GM21619 (cell line): ENCODE results near the gene HACD3.
"Not testable (repeated sequence)": the region's sequence is repeated elsewhere in the genome, so short reads cannot be mapped to it uniquely, and the experiment has no call there.

ENCODE experiments used
- ATAC-seq: cut with Tn5 transposase; IDR thresholded peaks from one replicate; pipeline ENCODE4 v1.9.1; 2021; ENCODE audit not compliant: unreplicated experiment

The HACD3 gene

GRCh38 chr15:65598468-65598867 lies 68.2 kb downstream of the HACD3 start:
- no peak for ATAC-seq

DNA sequence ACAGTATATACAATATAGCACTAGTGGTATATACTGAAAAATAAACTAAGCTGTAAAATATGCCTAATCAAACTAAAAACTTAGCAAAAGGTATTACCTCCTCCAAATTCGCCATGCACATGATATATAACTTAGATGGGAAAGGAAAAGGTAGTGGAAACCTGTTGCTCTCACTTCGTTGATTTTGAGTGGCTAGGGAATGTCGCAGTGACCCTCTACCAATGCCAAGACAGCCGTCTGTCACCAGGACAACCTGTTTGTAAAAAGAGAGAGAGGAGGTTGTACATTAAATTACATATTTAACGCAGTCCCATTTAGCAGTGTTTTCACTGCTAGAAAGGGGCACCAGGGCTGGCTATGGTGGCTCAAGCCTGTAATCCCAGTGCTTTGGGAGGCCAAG lies 69.4 kb downstream of the HACD3 start:
- no peak for ATAC-seq

DNA sequence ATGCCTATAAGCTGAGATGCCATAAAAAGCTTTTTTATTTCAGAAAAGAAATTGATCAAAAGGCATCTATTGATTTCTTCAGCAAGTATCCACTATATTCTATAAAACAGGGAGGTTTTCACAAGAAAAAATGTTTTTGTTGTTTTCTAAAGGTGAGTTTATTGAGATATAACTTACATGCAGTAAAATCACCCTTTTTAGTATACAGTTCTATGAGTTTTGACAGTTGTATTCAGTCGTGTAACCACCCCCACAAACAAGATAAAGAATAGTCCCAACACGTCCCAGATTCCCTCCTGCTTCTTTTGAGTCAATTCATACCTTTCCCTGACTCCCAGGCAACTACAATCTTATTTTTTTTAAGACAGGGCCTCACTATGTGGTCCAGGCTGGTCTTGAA lies 72.9 kb downstream of the HACD3 start:
- ATAC-seq = no peak

DNA sequence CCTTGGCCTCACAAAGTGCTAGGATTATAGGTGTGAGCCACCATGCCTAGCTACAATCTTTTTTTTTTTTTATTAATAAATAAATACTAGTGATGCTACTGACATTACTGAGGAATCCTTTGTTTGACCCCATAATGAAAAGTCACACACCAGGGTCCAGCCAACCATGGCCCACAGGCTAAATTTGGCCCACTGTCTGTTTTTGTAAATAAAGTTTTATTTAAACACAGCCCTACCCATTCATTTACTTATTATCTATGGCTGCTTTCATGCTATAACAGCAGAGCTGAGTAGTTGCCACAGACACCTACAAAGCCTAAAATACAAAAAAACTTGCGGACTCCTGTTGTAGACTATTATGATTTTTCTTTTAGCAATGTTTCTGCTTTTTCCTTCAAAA lies 73.3 kb downstream of the HACD3 start:
- ATAC-seq = no peak

- ATAC-seq = peak; percentile 95
Observed at GRCh38 chr15:65610871-65611718, 80.8 kb downstream of the HACD3 start, which contains the start of gene INTS14. TSS of gene INTS14 (minus strand) at chr15:65611131. CDS start at chr15:65607380, 3,751 bp downstream.

DNA sequence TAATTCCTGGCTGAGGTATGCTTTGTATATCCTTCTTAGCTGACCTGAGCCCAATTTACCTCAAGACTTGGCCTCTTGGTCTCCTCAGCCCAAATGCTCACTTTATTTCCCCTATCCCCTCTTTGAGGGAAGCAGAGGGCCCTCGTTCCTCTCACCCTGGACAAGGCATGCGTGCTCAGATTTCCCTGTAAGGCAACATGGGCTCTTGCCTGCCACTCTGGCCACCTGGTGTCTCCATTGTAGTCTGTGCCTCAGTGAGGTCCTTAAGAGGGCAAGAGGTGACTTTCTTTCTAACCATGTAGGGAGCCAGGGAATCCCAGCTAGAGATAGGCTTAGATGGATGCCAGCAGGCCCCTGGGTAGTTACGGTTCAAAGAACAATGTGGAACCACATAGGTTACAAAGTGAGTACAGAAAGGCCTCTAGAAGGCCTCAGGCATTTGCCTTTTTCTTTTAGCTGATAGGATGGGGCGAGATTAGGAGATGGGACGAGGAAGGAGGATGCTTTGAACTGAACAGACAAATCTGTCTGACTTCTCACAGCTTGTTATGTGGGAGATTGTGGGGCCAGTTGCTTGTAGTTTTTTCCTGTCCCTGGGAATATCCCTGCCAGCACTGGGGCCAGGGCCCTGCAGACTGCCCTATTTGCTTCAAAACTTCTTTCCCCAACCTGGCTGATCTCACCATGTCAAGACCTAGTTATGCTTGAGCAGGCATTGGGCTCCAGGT lies 81.8 kb downstream of the HACD3 start:
- no peak for ATAC-seq

GRCh38 chr15:65612616-65612946 lies 82.3 kb downstream of the HACD3 start:
- no peak for ATAC-seq

DNA sequence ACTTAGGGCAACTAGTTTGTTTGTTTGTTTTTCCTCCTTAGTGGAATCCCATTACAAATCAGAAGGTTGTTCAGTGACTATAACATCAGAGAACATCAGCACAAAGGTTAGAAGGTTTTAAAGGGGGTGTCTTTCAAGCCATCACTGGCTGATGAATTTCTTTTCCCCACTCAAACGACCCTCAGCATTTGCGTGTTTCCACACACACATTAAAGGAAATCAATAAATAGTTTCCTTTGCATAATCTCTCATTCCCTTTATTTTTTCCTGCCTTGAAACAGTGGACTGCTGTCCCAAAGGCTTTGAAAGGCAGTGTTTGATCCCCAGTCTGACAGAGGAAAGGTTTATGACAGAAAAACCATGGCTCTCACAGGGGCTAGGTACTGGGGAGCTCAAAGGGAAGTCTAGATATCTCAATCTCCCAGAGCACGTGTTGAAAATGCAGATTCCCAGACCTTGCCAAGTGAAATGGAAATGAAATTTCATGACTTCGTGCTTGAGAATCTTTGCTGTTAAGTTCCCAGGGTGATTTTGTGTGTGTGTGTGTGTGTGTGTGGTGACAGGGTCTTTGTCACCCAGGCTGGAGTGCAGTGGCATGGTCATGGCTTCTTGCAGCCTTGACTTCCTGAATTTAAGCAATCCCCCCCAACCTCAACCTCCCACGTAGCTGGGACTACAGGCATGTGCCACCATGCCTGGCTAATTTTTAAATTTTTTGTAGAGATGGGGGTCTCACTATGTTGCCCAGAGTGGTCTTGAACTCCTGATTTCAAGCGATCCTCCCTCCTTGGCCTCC lies 82.9 kb downstream of the HACD3 start:
- ATAC-seq = no peak

DNA sequence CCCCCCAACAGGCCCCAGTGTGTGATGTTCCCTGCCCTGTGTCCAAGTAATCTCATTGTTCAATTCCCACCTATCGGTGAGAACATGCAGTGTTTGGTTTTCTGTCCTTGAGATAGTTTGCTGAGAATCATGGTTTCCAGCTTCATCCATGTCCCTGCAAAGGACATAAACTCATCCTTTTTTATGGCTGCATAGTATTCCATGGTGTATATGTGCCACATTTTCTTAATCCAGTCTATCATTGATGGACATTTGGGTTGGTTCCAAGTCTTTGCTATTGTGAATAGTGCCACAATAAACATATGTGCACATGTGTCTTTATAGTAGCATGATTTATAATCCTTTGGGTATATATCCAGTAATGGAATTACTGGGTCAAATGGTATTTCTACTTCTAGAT lies 85.6 kb downstream of the HACD3 start:
- ATAC-seq = not testable (repeated sequence)

- ATAC-seq = no peak
Observed at GRCh38 chr15:65618560-65619109, 88.4 kb downstream of the HACD3 start.

DNA sequence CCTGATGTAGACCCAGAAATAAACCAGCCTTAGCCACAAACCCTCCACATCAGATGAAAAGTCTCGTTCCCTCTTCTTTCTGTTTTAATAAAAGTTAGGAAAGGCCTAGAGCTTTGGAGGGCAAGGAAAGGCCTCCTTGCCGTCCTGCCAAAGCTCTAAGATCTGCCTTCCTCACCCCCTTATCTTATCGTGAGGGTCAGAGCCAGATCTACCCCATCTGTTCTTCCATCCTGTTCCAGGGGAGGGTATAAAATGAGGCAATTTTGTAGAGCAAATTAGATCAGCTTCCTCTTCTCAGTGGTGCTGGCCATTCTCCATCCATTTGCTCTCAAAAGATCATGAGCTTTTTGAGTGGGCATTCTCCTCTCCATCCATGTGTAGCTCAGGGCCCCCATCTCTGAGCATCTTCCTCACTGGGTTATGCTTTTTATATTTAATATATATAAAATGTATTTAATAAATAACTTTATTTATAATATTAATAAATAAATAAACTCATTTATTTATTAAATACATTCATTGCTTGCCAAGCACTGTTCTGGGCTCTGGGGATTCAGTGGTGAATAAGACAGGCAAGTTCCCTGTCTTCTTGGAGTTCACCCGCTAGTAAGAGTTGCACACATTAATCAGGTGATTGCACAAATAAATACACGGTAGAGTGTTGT lies 89.5 kb downstream of the HACD3 start:
- ATAC-seq = no peak

DNA sequence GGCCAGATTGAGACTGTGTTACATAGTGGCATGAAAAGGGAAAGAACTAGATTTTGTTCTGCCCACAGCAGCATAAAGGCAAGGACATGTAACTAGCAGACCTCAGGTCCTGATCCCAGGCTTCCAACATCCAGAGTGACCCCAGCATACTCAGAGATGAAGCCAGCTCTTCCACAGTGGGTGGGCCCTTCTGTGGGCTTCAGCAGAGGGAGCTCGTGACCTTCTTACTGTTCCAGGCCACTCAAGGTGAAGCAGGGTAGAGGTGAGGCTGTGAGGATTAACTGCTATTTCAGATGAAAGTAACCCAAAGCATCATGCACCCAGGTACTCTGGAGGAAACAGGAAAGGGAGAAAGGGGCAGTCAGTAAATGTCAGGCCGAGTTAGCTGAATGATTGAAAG lies 90.6 kb downstream of the HACD3 start:
- ATAC-seq = no peak

DNA sequence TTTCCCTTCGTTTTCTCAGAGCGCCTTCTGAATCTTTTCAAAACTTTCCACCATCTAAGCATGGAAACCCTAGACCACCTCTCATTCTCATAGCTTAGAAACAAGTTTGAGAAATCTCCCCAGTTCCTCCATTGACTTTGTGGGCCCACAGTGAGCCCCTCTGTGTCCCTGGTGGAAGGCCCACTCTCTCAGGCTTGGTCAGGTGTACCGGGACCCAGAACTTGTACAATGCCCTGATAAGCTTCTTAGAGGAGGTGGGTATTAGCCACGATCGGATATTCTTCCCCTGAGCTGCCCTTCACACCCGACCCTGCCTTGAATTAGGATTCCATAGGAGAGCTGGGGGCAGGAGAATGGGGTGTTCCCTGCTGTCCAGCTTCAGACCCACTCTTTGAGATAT lies 91.4 kb downstream of the HACD3 start, which contains the start of gene SLC24A1:
Gene SLC24A1 (plus strand): TSS at position 301 of the 400 bp plus-strand sequence. CDS start 2,143 bp downstream, outside the sequence.
- ATAC-seq = no peak

GRCh38 chr15:65623103-65623502 lies 92.8 kb downstream of the HACD3 start:
- no peak for ATAC-seq

DNA sequence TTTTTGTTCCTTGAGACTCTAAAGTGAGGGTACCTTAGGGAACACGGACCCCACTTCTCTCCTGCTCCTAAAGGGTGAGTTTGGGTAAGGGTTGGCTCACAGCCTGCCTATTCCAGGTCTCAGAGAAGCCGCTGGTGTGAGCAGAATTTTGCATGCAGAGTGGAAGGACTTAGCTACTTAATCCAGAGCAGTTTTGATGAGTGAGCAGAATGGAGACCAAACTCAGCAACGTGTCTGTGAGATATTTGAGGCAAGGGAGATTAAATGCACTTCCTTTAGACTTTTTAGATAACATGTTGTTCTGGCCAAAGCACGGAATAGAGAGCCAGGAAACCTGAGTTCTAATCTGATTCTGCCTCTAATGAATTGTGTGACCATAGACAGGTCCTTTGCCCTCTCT lies 96.6 kb downstream of the HACD3 start:
- no peak for ATAC-seq
